GM12891 (cell line): Measurements from ENCODE around the gene POU6F2.

Source experiments
- POLR2A ChIP-seq: IDR thresholded peaks from 2 replicates; pipeline ENCODE4 v1.6.1; 2011; ENCODE audit warnings: low read depth, low read length, control low read depth
- POLR2AphosphoS5 ChIP-seq: IDR thresholded peaks from 2 replicates; pipeline ENCODE4 v1.6.1; 2011; ENCODE audit warnings: low read depth, low read length, control low read depth
- TAF1 ChIP-seq: IDR thresholded peaks from 2 replicates; pipeline ENCODE4 v1.6.1; 2011; ENCODE audit warnings: low read depth, low read length, control low read depth

DNA sequence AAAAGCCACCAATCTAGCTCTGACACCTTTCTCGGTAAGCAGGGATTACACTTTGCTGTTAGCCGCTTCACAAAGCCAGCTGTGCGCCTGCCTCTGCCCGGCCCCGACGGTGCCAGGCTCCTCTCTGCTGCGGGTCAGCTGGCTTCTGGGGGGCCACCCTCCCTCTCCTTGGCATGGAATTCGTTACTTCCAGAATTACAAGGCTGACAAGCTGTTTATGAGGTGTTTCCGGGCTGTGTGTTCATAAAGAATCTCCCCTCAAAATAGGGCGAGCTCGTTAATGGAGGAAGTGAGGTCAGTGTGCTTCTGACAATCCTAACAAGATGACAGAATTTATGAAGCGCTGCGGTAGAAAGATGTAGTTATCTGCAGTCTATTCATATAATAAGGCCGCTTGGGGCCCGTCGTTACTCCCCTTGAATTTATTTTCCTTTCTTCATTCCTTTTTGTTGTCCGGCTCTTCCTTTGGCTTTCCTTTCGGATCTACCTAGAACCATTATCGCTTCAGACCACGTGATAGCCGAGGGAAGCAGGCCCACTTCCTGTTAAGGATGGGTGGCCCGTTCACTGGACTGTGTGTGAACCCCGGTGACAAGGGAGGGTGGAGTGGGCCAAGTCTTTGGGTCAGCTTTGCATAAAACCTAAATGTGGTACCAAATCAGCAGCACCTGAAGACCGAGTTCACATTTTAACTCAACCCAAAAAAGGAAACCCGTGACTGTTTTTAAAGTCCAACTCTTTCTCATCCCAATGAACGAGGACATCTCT lies 315.5 kb downstream of the POU6F2 start:
- TF ChIP-seq POLR2A (no peak), TAF1 (no peak), POLR2AphosphoS5 (no peak)
